ENCODE results near the gene NTRK1. TPM values are rescaled to one million over a fixed set of nuclear protein-coding genes. Genes with fewer than 3 reads are reported as not detected.

The NTRK1 gene
- total RNA-seq, 1 donor from 2014 or later, result 1.9 TPM

GRCh38 chr1:156885314-156885713 is 24.6 kb downstream of the NTRK1 start:
- intact Hi-C loops (cut with DNase I), result no loop called here
- Histone ChIP-seq H3K27me3 (ENCODE audit: low read depth) (peaks cover 25% of the 10 kb centered on the region), H3K9me3 (no peaks in the 10 kb centered on the region), H3K4me1 (no peaks in the 10 kb centered on the region), H3K36me3 (no peaks in the 10 kb centered on the region), H3K4me3 (no peak overlapping the region), H3K27ac (no peak overlapping the region)
- no peak for TF ChIP-seq CTCF (IDR thresholded peaks at IDR 0.05)
- ATAC-seq, result peak; percentile 27 to 30
- DNase-seq, result no peak

GRCh38 chr1:156885880-156886355 is 25.3 kb downstream of the NTRK1 start:
- Histone ChIP-seq H3K27ac (no peak overlapping the region), H3K9me3 (no peaks in the 10 kb centered on the region), H3K4me1 (no peaks in the 10 kb centered on the region), H3K36me3 (no peaks in the 10 kb centered on the region), H3K4me3 (no peak overlapping the region), H3K27me3 (ENCODE audit: low read depth) (peaks cover 25% of the 10 kb centered on the region)
- intact Hi-C loops (cut with DNase I), result no loop called here
- no peak for TF ChIP-seq CTCF (IDR thresholded peaks at IDR 0.05)
- DNase-seq (no peak), ATAC-seq (no peak)

- ATAC-seq (no peak), DNase-seq (no peak)
- peaks cover 18% of the 10 kb centered on the region for H3K27me3 ChIP-seq (ENCODE audit: low read depth)
- no peaks in the 10 kb centered on the region for H3K9me3 ChIP-seq
- no peak for TF ChIP-seq CTCF (IDR thresholded peaks at IDR 0.05)
- H3K27ac ChIP-seq, result no peak overlapping the region
- intact Hi-C loops (cut with DNase I), result no loop called here
- no peaks in the 10 kb centered on the region for H3K4me1 ChIP-seq
- no peak overlapping the region for H3K4me3 ChIP-seq
- H3K36me3 ChIP-seq, result no peaks in the 10 kb centered on the region
Measured at GRCh38 chr1:156886583-156887281, 26.1 kb downstream of the NTRK1 start.

GRCh38 chr1:156887317-156887716 is 26.7 kb downstream of the NTRK1 start:
- no peaks in the 10 kb centered on the region for H3K36me3 ChIP-seq
- DNase-seq (no peak), ATAC-seq (no peak)
- no peak overlapping the region for H3K4me3 ChIP-seq
- peaks cover 16% of the 10 kb centered on the region for H3K27me3 ChIP-seq (ENCODE audit: low read depth)
- intact Hi-C loops (cut with DNase I), result no loop called here
- H3K4me1 ChIP-seq, result peaks cover 4% of the 10 kb centered on the region
- no peak overlapping the region for H3K27ac ChIP-seq
- no peak for TF ChIP-seq CTCF (IDR thresholded peaks at IDR 0.05)
- no peaks in the 10 kb centered on the region for H3K9me3 ChIP-seq

- Histone ChIP-seq H3K4me3 (no peak overlapping the region), H3K4me1 (peaks cover 4% of the 10 kb centered on the region), H3K27me3 (ENCODE audit: low read depth) (peaks cover 16% of the 10 kb centered on the region), H3K36me3 (no peaks in the 10 kb centered on the region), H3K27ac (no peak overlapping the region), H3K9me3 (no peaks in the 10 kb centered on the region)
- intact Hi-C loops (cut with DNase I), result no loop called here
- ATAC-seq, result no peak
- TF ChIP-seq CTCF (IDR thresholded peaks at IDR 0.05), result no peak
- no peak for DNase-seq
Measured at GRCh38 chr1:156887734-156888133, 27.1 kb downstream of the NTRK1 start.

Measured in lower lobe of right lung (tissue), 2 donors.